GM18517 (cell line): ENCODE results near the gene UNC5CL.
"Not testable (repeated sequence)": the region's sequence is repeated elsewhere in the genome, so short reads cannot be mapped to it uniquely, and the experiment has no call there.

Source experiments
- ATAC-seq: cut with Tn5 transposase; IDR thresholded peaks from one replicate; pipeline ENCODE4 v1.9.1; 2021; ENCODE audit warnings: mild to moderate bottlenecking, moderate library complexity; ENCODE audit not compliant: unreplicated experiment

Gene UNC5CL

DNA sequence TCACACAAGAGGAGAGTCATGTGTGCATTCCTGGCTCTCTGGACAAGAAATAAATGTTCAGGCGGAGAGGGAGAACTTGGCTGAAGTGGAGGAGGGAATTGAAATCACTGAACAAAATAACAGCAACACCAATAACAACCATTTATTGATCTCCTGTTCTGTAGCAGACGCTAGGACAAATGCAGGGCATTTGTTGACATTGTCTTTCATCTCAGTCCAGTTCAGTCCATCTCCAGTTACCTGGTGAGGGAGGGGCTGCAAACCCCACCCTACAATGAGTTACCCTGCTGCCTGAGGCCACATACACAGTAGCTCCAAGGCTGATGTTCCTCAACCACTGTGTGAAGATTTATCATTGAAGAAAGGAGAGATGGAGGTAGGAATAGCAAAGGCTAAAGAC, 27.3 kb downstream of the UNC5CL start:
- ATAC-seq, result no peak

DNA sequence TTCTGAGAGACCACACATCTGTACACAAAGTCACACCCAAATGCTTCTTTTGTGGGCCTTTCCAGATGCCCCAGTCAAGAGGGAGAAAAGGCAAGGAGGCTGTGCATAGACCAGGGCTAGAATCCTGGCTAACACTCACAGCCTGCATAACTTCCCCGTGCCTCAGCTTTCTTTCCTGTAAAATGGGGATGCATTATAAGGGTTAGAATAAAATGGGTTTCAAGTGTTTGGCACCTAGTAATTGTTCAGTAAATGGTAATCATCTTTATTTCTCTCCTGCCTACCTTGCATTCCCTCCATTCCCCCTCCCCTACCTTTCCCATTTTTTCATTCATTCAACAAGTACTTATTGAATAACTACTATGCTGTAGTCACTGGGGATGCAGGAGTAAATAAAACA, 29.4 kb downstream of the UNC5CL start:
- ATAC-seq, result no peak

DNA sequence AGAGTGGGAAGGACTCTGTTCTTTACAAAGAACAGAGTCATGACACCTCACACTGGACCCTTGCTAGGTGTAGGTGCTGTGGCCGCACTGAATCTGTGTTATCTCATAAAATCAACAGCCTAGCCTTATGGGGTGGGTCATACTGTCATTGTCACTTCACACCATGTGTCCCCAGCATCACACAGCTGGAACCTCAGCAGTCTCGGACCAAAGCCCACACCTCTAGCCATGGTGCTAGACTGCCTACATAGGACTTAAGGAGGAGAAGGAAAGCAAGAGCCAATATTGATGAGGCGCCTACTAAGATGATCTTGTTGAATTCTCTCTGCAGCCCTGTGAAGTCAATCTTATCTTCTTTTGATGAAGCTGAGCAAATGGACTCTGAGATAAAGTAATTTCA, 31.0 kb downstream of the UNC5CL start:
- no peak for ATAC-seq

DNA sequence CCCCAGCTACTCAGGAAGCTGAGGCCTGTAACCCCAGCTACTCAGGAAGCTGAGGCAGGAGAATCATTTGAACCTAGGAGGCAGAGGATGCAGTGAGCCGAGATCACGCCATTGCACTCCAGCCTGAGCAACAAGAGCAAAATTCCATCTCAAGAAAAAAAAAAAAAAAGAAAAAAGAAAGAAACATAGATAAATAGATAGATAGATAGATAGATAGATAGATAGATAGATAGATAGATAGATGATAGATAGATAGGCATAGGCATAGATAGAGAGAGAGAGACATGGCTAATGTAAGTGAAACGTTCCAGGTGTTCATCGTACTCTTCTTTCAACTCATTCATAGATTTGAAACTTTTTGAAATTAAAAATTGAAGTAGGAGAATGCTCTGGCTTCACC, 32.0 kb downstream of the UNC5CL start:
- not testable (repeated sequence) for ATAC-seq

DNA sequence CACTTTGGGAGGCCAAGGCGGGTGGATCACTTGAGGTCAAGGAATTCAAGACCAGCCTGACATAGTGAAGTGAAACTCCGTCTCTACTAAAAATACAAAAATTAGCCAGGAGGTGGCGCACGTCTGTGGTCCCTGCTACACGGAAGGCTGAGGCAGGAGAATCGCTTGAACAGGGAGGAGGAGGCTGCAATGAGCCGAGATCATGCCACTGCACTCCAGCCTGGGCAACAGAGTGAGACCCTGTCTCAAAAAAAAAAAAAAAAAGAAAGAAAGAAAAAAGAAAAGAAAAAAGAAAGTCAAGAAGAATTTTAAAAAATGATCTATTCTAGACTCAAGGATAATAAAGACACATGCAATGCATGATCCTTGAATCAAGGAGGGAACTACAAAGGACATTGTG, 32.8 kb downstream of the UNC5CL start:
- not testable (repeated sequence) for ATAC-seq

DNA sequence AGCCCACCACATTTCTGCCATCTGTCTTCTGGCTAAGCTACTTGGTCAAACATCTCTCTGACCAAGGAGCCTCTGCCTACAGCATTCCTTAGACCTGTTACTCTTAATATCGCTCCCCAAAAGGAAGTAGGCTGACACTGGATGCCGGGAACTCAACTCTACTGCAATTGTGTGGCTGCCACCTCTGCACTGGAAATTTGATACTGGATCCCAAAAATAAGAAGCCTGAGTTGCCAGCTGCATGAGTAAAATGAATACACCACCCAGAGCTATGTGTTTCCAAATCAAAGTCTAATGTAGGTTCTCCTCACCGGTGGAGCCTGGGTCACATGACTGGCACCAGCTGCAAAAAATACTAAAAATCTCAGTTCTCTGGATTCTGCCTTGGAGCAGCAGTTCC, 36.9 kb downstream of the UNC5CL start:
- no peak for ATAC-seq

DNA sequence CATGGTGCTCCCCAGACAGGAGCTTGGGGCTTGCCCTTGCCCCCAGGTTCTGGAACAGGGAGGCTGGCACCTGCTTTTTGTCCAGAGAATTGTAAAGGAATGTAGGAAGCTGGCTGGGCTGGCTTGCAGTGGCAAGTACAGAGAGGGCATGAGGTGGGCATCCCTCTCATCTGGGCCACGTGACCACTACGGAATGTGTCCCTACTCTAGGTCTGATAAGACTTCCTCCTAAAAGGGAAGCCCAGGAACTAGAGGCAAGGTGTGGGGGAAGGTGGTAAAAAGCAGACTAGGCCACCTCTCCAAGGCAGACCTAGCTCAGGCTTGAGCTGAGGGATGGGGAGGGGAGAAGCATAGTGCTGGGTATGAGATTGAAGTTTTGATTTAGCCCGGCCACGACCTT, 38.8 kb downstream of the UNC5CL start:
- no peak for ATAC-seq

DNA sequence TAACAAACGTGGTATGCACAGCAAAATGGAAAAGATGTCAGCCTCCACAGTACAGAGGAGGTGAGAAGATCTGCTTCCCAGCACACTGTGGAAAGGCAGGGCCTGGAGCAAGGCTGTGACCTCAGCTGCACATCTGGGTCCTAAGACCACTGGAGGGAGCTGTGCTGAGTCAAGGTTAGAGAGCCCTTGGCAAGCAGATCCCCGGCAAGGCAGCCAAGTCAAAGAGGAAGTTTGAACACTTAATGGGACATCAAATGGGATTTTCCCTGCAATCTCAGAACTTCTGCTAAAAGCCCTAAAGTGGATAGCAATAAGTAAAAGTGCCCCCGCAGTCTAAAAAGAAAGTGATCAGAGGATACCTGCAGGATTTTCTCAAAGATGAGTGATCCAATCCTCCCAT, 39.5 kb downstream of the UNC5CL start:
- ATAC-seq, result no peak

DNA sequence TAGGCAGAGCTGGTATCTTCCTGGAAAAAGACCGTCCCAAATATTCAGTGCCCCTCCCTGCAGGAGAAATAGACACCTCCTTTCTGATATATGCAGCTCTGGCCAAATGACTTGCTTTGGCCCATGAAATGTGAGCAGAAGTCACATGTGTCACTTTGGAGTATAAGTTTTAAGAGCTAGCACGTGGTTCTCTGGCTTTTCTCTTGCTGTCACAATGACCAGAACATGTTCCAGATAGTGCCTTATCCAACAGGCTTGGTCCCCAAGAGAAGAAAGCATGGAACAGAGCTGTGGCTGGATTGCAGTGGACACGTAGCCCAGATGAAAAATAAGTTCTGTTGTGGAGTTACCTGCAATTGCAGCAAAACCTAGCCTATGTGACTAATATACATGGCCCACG, 40.4 kb downstream of the UNC5CL start:
- ATAC-seq, result no peak

DNA sequence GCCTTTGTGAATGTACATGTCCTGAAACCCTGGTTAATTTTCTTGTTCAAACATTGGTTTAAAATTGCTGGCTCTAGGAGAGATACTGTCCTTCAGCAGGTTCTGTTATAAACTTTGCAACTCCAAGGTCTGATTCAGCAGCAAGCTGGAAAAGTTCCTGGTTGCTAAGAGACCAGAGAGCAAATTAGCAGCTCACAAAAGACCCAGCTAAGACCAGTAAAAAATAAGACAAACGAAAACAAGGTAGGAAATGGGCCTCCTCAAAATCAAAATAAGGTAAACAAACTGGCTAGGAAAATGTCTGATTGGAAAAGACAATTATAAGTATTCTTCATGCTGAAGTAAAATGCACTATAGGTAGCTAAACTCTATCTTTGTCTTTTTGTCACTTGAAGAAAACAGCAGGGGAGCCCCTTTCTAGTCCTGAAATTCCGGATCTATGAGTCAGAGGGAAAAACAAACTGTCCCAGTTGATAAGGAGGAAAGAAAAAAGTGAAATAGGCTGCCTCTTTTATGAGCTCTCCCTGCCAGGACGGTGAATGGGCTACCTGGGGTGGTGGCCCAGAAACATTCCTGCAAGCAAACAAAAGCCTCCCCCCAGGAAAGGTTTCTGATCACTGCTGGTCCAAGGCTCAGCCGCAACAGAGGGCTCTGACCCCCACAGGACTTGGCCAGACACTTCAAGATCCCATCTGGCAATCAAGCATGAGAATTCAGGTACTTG, 41.6 kb downstream of the UNC5CL start:
- no peak for ATAC-seq

DNA sequence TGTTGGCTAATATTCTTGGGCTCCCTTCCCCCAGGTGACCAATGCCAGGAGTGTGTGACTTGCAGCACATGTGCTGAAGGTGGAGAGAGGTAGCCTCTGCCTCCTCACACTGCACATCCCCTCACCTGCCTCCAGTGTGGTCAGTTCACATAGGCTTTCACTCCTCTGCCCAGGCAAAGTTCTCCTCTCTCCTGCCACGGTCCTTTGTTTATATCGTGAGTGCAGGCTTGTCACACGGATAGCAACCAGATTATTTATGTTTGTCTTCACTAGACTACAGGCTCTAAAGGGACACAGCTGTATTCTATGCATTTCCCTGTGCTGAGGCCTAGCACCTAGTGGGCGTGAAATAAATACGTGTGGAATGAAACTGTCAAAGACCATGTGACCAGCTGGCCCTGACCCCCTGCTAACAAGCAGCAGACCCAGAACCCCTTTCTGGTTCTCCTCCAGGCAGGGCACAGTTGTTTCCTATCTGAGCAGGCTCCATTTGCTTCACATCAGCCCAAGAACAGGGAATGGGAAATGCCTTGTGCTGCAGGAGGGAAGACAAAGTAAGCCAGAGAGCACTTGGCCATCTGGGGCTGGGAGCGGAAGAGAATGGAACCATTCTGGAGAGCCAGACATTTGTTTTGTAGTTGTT, 42.3 kb downstream of the UNC5CL start:
- ATAC-seq, result no peak

DNA sequence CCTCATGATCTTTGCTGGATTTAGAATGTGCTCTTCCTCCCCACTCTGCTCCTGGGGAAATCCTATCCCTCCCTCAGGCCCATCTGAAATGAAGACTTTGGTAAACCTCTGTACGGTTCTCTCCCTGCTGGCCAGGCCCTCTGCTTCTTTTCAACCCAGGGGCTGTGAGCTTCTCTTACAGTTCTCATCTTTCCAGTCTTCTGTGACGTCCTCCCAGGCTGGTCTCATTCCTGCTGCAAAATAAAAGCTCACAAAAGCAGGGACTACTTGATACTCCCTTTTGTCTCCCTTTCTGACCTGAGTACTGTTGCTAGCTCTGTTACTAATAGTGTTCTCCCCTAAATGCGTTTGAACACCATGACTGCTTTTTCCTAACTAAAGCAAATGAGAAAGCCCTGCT, 46.3 kb downstream of the UNC5CL start:
- no peak for ATAC-seq

DNA sequence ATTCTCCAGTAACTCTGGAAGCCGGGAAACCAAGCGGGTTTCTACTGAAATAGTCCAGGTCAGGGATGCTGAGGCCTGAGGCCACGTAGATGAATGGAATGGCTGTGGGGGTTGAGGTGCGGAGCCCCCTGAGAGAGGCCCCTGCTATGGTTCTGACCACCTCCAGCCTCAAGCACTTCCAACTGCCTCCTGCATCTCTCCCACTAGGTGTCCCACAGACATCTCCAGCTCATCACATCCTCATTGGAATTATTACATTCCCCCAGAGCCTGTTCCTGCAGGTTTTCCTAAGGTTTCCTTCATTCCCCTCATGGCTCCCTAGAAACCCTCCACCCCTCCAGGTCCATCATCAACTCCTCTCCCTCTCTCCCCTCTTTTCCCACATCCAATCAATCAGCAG, 48.7 kb downstream of the UNC5CL start:
- ATAC-seq, result no peak

DNA sequence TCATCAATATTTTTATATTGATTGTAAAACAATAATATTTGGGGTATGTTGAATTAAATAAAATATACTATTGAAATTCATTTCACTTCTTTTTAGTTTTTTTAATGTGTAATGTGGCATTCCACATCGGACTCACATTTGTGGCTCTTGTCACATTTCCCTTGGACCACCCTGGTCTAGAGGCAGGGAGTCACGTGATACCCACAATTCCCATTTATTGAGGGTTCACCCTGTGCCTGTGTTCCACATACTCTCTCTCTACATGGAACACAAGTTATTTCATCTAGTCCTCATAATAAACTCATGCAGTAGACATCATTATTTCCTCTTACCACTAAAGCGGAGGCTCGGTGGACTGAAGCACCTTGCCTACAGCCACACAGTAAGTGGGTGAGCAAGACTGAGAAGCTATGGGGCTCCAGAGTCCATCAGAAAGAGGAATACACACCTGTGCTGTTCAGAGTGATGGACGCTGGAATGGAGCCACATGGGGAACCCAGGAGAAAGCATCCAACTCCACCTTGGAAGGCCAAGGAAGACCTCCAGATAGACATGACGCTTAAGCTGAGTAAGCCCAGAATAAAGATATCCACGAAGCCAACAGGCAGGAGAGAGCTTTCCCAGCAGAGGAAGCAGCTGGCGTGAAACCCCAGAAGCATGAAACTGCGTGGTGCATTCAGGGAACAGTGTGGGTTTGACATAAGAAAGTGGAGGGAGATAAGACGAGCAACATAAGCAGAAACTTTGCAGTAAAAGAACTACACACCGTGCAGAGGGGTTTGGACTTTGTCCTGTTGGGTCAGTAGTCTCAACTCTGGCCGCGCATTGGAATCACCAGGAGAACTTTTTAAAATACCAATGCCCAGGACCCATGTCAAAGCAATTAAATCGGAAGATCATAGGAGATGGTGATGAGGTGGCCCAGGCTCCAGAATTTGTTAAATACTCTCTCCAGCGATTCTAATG, 49.5 kb downstream of the UNC5CL start:
- ATAC-seq, result no peak

DNA sequence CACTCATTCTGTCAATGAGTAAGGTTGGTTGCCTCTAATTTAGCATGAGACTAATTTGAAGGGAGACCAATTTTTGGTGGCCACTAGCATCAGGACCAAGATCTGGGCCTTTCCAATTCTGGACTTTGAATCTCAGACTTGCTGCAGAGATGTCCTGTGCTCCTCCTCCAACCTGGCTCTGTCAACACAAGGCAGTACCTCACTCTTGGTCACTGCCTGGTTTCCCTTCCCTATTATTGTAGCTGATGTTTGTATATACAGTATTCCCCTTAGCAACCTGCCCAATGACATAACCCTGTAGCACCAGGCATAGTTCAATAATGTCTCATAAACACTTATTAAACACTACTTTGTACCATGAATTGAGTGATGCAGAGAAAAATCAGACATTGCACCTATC, 50.4 kb downstream of the UNC5CL start:
- no peak for ATAC-seq

DNA sequence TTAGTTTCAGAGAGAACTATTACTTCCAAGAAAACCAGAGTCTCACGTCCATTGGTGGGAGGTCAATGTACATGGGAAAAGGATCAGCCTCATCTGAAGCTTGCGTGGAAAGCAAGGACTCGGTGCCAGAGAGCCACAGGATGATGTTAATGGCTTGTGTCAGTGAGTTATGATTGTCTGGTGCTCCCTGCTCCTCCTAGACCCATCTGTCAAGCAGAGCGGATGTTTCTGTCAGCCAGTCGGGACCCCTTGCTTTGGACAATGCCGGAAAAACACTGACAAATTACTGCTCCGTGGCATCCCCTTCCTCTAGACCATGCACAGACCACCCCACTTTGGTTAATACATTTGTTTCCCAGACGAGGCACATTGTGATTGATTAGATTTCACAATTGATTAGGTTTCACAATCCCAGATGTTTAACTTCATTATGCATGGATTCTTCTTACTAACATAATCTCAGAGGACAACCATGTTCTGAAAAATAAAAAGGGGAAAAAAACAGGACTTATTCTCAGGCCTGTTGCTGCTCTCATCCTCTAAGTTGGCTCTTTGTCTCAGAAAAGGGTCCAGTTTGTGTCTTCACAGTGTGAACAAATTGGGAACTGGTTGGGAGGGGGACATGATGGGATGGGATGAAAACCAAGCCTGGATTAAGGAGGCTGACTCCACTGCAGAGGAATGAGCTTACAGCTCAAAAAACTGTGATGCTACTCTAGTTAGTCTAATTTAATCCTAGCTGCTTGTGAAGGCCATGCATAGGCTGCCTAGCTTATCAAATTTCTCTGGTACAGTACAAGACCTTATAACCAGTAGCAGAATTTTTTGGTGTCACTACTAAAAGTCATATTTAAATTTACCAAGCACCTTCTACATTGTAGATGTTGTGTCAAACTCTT, 51.9 kb downstream of the UNC5CL start:
- ATAC-seq, result no peak

DNA sequence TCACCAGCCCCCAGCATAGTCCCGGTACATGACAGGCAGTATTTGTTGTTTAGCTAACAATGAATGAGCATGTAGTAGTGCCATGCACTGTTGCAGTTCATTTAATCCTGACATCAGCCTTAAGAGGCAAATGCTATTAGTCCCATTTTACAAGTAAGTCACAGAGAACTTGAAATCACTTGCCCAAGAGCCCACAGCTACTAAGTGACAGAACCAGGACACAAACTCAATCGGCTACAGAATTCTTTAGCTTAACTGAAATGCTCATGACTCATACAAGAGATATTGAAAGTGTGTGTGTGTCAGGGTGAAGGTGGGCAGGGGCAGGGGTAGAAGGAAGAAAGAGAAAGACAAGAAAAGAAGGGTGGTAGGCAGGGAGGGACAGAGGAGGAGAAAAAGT, 52.7 kb downstream of the UNC5CL start:
- no peak for ATAC-seq

DNA sequence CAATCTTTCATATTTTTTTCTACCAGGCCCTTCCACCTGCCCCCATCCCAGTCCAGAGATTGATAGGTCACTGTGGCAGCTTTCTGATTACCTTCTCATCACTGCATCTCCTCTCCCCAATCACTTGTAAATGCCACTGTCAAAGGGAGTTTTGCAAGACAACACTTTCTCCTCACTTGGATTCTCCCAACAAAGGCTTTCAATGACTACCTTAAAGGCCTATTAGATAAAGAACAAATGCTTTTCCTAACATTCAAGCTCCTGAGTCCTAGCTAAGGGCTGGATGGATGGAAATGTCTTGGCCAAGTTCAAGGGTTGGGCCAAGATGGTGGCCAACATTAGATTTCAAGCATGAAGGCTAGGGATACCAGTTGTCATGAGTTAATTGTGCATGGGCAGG, 55.3 kb downstream of the UNC5CL start:
- no peak for ATAC-seq

DNA sequence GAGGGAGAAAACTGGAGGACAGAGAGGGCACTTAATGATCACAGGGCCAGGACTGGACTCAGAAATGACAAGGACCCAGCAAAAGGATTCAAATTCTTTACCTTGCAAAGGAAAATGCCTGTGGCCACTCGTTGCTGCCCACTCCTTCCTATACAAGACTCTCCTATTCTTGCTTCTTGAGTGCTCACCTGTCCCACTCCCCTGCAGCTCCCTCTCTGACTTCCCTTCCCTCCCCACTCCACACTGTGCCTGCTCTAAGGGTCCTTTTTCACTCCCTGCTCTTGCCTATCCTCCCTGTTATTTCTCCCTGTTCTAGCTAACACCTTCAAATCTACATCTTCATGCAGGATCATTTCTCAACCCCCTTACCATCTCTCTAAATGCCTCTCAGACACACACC, 56.1 kb downstream of the UNC5CL start:
- no peak for ATAC-seq

DNA sequence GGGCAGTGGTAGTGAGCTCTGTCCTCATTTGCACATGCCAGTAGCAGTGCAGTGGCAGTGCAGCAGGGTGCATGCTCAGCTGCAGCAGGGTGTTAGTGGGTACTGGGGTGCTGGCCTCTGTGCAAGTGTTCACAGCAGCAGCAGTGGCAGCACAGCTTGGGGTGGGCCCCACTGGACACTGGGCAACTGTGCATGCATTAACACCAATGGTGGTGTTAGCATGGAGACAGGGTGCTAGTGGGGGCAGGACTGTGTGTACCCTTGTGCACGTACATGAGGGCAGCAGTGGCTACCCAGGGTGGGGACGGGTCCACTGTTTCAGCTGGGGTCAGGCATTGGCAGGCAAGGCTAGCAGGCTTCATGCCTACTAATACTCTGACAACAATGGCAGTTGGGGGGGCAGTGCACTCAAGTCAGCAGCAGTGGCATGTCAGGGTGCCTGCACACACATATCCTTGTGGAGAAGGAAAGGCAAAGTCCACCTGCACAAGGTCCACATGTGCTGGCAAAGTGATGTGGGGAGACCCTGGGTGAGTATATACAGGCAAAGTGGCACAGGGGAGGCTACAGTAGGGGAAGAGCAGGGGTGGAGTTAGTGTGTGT, 60.2 kb downstream of the UNC5CL start:
- ATAC-seq, result no peak
